ENCODE data around the gene HIC2. TPM values are rescaled to one million over a fixed set of nuclear protein-coding genes. Genes with fewer than 3 reads are reported as not detected.
"Not testable (repeated sequence)": the region's sequence is repeated elsewhere in the genome, so short reads cannot be mapped to it uniquely, and the experiment has no call there.

The HIC2 gene
- total and polyA plus RNA-seq, 9 donors: 1.3 to 8.6 (median 5.4) TPM

- DNase-seq; H3K9me3 ChIP-seq; H3K4me1 ChIP-seq (ENCODE audit: insufficient read depth); H3K27ac ChIP-seq; H3K27me3 ChIP-seq; intact Hi-C loops (cut with DNase I); H3K36me3 ChIP-seq; H3K4me3 ChIP-seq: not testable (repeated sequence)
- WGBS, 3 donors: 66 to 69% methylated on average over 3 to 5 of the region's 11 CpGs; no CpG with 5 or more reads in 1 of the 3 donors
These were observed 72.0 kb downstream of the HIC2 start for GRCh38 chr22:21489149-21489680.

- intact Hi-C loops (cut with DNase I); H3K9me3 ChIP-seq; H3K27me3 ChIP-seq; H3K4me3 ChIP-seq; H3K27ac ChIP-seq; H3K4me1 ChIP-seq (ENCODE audit: insufficient read depth); H3K36me3 ChIP-seq: not testable (repeated sequence)
- DNase-seq: peak in 1 of 5 donors; percentile 38
- 86 to 100% (median 100%) methylated on average over 1 to 4 of the region's 6 CpGs for WGBS, 3 donors
These were observed 73.4 kb downstream of the HIC2 start for GRCh38 chr22:21490556-21490955.

GRCh38 chr22:21492271-21492670 lies 75.1 kb downstream of the HIC2 start:
- H3K36me3 ChIP-seq; DNase-seq; H3K9me3 ChIP-seq; intact Hi-C loops (cut with DNase I); H3K4me3 ChIP-seq; H3K4me1 ChIP-seq (ENCODE audit: insufficient read depth); H3K27ac ChIP-seq; H3K27me3 ChIP-seq: not testable (repeated sequence)
- WGBS, 3 donors: no CpG with 5 or more reads among the region's 8 CpGs

- H3K4me1 ChIP-seq (ENCODE audit: insufficient read depth); DNase-seq; intact Hi-C loops (cut with DNase I); H3K4me3 ChIP-seq; H3K27ac ChIP-seq; H3K9me3 ChIP-seq; H3K27me3 ChIP-seq; H3K36me3 ChIP-seq: not testable (repeated sequence)
- no CpG with 5 or more reads among the region's 23 CpGs for WGBS, 3 donors
These were observed 76.9 kb downstream of the HIC2 start for GRCh38 chr22:21493789-21494782.

- H3K27me3 ChIP-seq; DNase-seq; intact Hi-C loops (cut with DNase I); H3K4me3 ChIP-seq; H3K27ac ChIP-seq; H3K4me1 ChIP-seq (ENCODE audit: insufficient read depth); H3K36me3 ChIP-seq; H3K9me3 ChIP-seq: not testable (repeated sequence)
- no CpG with 5 or more reads among the region's 4 CpGs for WGBS, 3 donors
These were observed 80.8 kb downstream of the HIC2 start for GRCh38 chr22:21497984-21498383.

GRCh38 chr22:21498489-21498888 lies 81.3 kb downstream of the HIC2 start:
- H3K27ac ChIP-seq; H3K36me3 ChIP-seq; H3K4me1 ChIP-seq (ENCODE audit: insufficient read depth); intact Hi-C loops (cut with DNase I); DNase-seq; H3K27me3 ChIP-seq; H3K4me3 ChIP-seq; H3K9me3 ChIP-seq: not testable (repeated sequence)
- no CpG with 5 or more reads among the region's 7 CpGs for WGBS, 3 donors

- intact Hi-C loops (cut with DNase I); H3K27ac ChIP-seq; H3K27me3 ChIP-seq; DNase-seq; H3K4me1 ChIP-seq (ENCODE audit: insufficient read depth); H3K4me3 ChIP-seq; H3K36me3 ChIP-seq; H3K9me3 ChIP-seq: not testable (repeated sequence)
- WGBS, 3 donors: no CpG with 5 or more reads among the region's 16 CpGs
These were observed 82.7 kb downstream of the HIC2 start for GRCh38 chr22:21499623-21500506.

Small RNA genes within 50 kb of the gene (small RNA-seq; reads per million reads assigned to genes)
- gene RF00492: not detected
- gene RN7SKP63: not detected

Other genes starting within 250 kb of the HIC2 start
- gene RIMBP3B, start 33.6 kb upstream of the HIC2 start, total RNA-seq: under 1 TPM in 5 of 7 donors, not detected in 2; 0.08 to 0.20 (median 0.12) TPM
- not detected for gene RIMBP3B, start 33.6 kb upstream of the HIC2 start, polyA plus RNA-seq
- 1 to 10 TPM in 5 of 7 donors, under 1 TPM in 2; 0.37 to 2.4 (median 1.1) TPM for gene TMEM191C, start 50.0 kb downstream of the HIC2 start, total RNA-seq
- 1 to 10 TPM in 1 of 2 donors, under 1 TPM in 1; 0.27 to 1.4 TPM for gene TMEM191C, start 50.0 kb downstream of the HIC2 start, polyA plus RNA-seq
- under 1 TPM in 3 of 7 donors, not detected in 4; 0.07 to 0.25 (median 0.15) TPM for gene RIMBP3C, start 134.1 kb downstream of the HIC2 start, total RNA-seq
- under 1 TPM; 0.04 to 0.15 TPM for gene RIMBP3C, start 134.1 kb downstream of the HIC2 start, polyA plus RNA-seq
- 10 to 100 TPM; 20.3 to 42.0 (median 39.9) TPM for gene UBE2L3, start 150.3 kb downstream of the HIC2 start, total RNA-seq
- 100 to 1,000 TPM in 1 of 2 donors, 10 to 100 TPM in 1; 30.7 to 105 TPM for gene UBE2L3, start 150.3 kb downstream of the HIC2 start, polyA plus RNA-seq
- 10 to 100 TPM; 11.4 to 45.1 (median 17.0) TPM for gene YDJC, start 212.7 kb downstream of the HIC2 start, total RNA-seq
- gene YDJC, start 212.7 kb downstream of the HIC2 start, polyA plus RNA-seq: 10 to 100 TPM in 1 of 2 donors, 1 to 10 TPM in 1; 1.8 to 19.4 TPM
- under 1 TPM; 0.46 to 0.88 (median 0.66) TPM for gene CCDC116, start 215.4 kb downstream of the HIC2 start, total RNA-seq
- gene CCDC116, start 215.4 kb downstream of the HIC2 start, polyA plus RNA-seq: under 1 TPM in 1 of 2 donors, not detected in 1; 0.85 TPM
- 10 to 100 TPM; 10.2 to 30.4 (median 17.0) TPM for gene SDF2L1, start 224.9 kb downstream of the HIC2 start, total RNA-seq
- gene SDF2L1, start 224.9 kb downstream of the HIC2 start, polyA plus RNA-seq: 10 to 100 TPM in 1 of 2 donors, 1 to 10 TPM in 1; 2.1 to 15.9 TPM
- 10 to 100 TPM; 13.6 to 35.3 (median 22.5) TPM for gene PPIL2, start 248.6 kb downstream of the HIC2 start, total RNA-seq
- gene PPIL2, start 248.6 kb downstream of the HIC2 start, polyA plus RNA-seq: 10 to 100 TPM; 15.5 to 22.0 TPM